ENCODE measurements around the gene BAIAP2. TPM values are rescaled to one million over a fixed set of nuclear protein-coding genes. Genes with fewer than 3 reads are reported as not detected.
A peak's percentile ranks its signal among the peaks of the same experiment; 100 is the strongest.

BAIAP2 gene
- polyA plus RNA-seq, 1 donor from 2014 or later = 17.5 TPM

DNA sequence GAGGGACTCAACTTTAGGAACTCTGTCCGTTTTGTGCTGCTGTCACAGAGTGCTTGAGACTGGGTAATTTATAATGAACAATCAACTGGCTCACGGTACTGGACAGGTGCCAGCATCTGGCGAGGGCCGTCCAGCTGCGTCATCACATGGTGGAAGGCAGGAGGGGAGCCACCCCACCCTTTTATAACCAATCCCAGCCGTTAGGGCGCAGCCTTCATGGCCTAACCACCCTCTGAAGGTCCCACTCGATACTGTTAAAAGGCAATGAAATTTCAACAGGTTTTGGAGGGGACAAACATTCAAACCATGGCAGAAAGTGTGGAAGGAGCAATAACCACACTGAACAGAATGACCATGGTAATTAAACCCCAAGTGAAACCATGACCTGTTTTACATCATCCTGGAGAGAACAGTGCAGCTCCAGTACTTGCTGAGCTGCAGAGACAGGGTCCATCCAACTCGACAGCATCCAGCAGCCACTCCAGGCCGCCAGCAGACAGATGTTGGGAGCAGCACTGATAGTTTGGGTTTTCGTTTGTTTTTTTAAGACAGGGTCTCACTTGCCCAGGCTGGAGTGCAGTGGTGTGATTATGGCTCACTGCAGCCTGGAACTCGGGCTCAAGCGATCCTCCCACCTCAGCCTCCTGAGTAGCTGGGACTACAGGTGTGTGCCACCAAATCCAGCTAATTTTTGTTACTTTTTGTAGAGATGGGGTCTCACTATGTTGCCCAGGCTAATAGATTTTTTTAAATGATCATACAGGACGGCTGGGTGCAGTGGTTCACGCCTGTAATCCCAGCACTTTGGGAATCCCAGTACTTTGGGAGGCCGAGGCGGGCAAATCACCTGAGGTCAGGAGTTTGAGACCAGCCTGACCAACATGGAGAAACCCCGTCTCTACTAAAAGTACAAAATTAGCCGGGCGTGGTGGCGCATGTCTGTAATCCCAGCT, 32.3 kb upstream of the BAIAP2 start:
- Histone ChIP-seq H3K27me3 (ENCODE audit: insufficient read depth, low read depth, low read length) (peaks cover 3% of the 10 kb centered on the region), H3K36me3 (ENCODE audit: insufficient read depth, low read length) (no peaks in the 10 kb centered on the region), H3K4me3 (ENCODE audit: low read length) (no peak overlapping the region), H3K9ac (ENCODE audit: low read length) (no peak overlapping the region), H2AFZ (ENCODE audit: low read depth, low read length) (no peak overlapping the region), H3F3A (ENCODE audit: insufficient read depth, low read length, poor library complexity, severe bottlenecking) (no peaks in the 10 kb centered on the region), H3K79me2 (replicated peaks; ENCODE audit: insufficient read depth, low read length) (no peaks in the 10 kb centered on the region), H3K9me3 (ENCODE audit: low read length) (no peaks in the 10 kb centered on the region), H3K9me2 (ENCODE audit: insufficient read depth, low read length) (no peaks in the 10 kb centered on the region), H4K20me1 (ENCODE audit: insufficient read depth) (no peaks in the 10 kb centered on the region), H3K4me2 (ENCODE audit: low read length) (no peak overlapping the region), H3K27ac (ENCODE audit: low read length) (no peak overlapping the region)
- TF ChIP-seq EZH2 (IDR thresholded peaks at IDR 0.05; ENCODE audit: borderline replicate concordance, insufficient read depth, low read length, poor library complexity, severe bottlenecking) (no peak), MXI1 (conservative IDR thresholded peaks at IDR 0.05; ENCODE audit: poor library complexity, severe bottlenecking) (no peak), TAF1 (IDR thresholded peaks at IDR 0.05; ENCODE audit: low read depth) (no peak), EP300 (conservative IDR thresholded peaks at IDR 0.05; ENCODE audit: poor library complexity, severe bottlenecking) (no peak), RAD21 (conservative IDR thresholded peaks at IDR 0.05) (no peak), SMC3 (conservative IDR thresholded peaks at IDR 0.05; ENCODE audit: poor library complexity) (no peak), POLR2AphosphoS5 (IDR thresholded peaks at IDR 0.05) (no peak)
- TF ChIP-seq, protein P1, sequence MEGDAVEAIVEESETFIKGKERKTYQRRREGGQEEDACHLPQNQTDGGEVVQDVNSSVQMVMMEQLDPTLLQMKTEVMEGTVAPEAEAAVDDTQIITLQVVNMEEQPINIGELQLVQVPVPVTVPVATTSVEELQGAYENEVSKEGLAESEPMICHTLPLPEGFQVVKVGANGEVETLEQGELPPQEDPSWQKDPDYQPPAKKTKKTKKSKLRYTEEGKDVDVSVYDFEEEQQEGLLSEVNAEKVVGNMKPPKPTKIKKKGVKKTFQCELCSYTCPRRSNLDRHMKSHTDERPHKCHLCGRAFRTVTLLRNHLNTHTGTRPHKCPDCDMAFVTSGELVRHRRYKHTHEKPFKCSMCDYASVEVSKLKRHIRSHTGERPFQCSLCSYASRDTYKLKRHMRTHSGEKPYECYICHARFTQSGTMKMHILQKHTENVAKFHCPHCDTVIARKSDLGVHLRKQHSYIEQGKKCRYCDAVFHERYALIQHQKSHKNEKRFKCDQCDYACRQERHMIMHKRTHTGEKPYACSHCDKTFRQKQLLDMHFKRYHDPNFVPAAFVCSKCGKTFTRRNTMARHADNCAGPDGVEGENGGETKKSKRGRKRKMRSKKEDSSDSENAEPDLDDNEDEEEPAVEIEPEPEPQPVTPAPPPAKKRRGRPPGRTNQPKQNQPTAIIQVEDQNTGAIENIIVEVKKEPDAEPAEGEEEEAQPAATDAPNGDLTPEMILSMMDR (IDR thresholded peaks at IDR 0.05; ENCODE audit: poor library complexity, severe bottlenecking) = no peak
- TF ChIP-seq, protein P2, sequence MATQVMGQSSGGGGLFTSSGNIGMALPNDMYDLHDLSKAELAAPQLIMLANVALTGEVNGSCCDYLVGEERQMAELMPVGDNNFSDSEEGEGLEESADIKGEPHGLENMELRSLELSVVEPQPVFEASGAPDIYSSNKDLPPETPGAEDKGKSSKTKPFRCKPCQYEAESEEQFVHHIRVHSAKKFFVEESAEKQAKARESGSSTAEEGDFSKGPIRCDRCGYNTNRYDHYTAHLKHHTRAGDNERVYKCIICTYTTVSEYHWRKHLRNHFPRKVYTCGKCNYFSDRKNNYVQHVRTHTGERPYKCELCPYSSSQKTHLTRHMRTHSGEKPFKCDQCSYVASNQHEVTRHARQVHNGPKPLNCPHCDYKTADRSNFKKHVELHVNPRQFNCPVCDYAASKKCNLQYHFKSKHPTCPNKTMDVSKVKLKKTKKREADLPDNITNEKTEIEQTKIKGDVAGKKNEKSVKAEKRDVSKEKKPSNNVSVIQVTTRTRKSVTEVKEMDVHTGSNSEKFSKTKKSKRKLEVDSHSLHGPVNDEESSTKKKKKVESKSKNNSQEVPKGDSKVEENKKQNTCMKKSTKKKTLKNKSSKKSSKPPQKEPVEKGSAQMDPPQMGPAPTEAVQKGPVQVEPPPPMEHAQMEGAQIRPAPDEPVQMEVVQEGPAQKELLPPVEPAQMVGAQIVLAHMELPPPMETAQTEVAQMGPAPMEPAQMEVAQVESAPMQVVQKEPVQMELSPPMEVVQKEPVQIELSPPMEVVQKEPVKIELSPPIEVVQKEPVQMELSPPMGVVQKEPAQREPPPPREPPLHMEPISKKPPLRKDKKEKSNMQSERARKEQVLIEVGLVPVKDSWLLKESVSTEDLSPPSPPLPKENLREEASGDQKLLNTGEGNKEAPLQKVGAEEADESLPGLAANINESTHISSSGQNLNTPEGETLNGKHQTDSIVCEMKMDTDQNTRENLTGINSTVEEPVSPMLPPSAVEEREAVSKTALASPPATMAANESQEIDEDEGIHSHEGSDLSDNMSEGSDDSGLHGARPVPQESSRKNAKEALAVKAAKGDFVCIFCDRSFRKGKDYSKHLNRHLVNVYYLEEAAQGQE (IDR thresholded peaks at IDR 0.05; ENCODE audit: borderline replicate concordance) = no peak

DNA sequence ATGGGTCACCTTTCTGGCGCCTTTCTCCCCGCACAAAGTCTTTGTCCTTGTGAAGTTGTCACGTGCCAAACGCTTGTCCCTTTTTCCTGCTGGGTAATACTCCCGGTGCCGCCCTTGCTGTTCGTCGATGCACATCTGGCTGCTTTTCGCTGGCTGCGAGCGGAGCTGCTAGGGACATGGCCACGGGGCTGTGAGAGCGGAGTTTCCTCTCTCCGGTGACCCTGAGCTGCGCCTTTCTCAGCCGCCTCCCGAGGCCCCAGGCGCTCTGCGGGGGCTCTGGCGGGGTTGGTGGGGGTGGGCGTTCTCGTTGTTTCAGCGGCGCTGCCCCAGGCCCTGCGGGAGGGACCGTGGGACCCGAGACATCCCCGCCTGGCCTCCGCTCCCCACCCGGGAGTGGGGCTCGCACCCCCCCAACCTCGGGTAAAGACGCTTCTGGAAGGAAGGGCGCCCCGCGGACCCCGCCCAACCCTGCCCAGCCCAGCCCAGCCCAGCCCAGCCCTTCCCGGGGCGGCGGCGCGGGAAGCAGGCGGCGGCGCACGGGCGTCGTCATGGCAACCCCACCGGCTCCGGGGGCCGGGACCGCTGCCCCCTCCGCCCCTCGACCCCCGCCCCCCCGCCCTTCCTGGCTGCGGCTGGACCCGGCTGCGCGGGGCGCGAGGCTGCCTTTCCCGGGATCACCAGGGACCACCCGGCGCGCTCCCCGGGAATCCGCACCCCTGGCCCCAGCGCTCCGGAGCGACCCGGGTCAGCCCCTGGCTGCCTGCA, 31.1 kb upstream of the BAIAP2 start:
- Histone ChIP-seq H3K4me3 (ENCODE audit: low read length) (peak overlapping the region; percentile 63), H3K27me3 (ENCODE audit: insufficient read depth, low read depth, low read length) (peaks cover 3% of the 10 kb centered on the region), H3K9ac (ENCODE audit: low read length) (peak overlapping the region; percentile 45), H3K36me3 (ENCODE audit: insufficient read depth, low read length) (no peaks in the 10 kb centered on the region), H3K4me2 (ENCODE audit: low read length) (no peak overlapping the region), H3K9me3 (ENCODE audit: low read length) (no peaks in the 10 kb centered on the region), H3K9me2 (ENCODE audit: insufficient read depth, low read length) (no peaks in the 10 kb centered on the region), H3K27ac (ENCODE audit: low read length) (no peak overlapping the region), H3K79me2 (replicated peaks; ENCODE audit: insufficient read depth, low read length) (no peaks in the 10 kb centered on the region), H3F3A (ENCODE audit: insufficient read depth, low read length, poor library complexity, severe bottlenecking) (no peaks in the 10 kb centered on the region), H2AFZ (ENCODE audit: low read depth, low read length) (no peak overlapping the region), H4K20me1 (ENCODE audit: insufficient read depth) (no peaks in the 10 kb centered on the region)
- TF ChIP-seq TAF1 (IDR thresholded peaks at IDR 0.05; ENCODE audit: low read depth) (no peak), EP300 (conservative IDR thresholded peaks at IDR 0.05; ENCODE audit: poor library complexity, severe bottlenecking) (no peak), RAD21 (conservative IDR thresholded peaks at IDR 0.05) (no peak), POLR2AphosphoS5 (IDR thresholded peaks at IDR 0.05) (no peak), EZH2 (IDR thresholded peaks at IDR 0.05; ENCODE audit: borderline replicate concordance, insufficient read depth, low read length, poor library complexity, severe bottlenecking) (no peak), MXI1 (conservative IDR thresholded peaks at IDR 0.05; ENCODE audit: poor library complexity, severe bottlenecking) (no peak), SMC3 (conservative IDR thresholded peaks at IDR 0.05; ENCODE audit: poor library complexity) (no peak)
- TF ChIP-seq, protein P2 (IDR thresholded peaks at IDR 0.05; ENCODE audit: borderline replicate concordance) = no peak
- TF ChIP-seq, protein P1 (IDR thresholded peaks at IDR 0.05; ENCODE audit: poor library complexity, severe bottlenecking) = no peak
